Heart right ventricle (tissue), 16 donors: ENCODE results near the gene ZNF385C. TPM values are rescaled to one million over a fixed set of nuclear protein-coding genes. Genes with fewer than 3 reads are reported as not detected.

Source experiments
- ATAC-seq, 8 donors: fragments of 200-7000 bp; cut with Tn5 transposase; one replicate each; pipeline ENCODE4 v1.9.1; 2020; ENCODE audit warnings: mild to moderate bottlenecking in 8 of 8, moderate library complexity in 8 of 8, moderate number of reproducible peaks in 1 of 8
- DNase-seq, 2 donors: peaks; one replicate each; pipeline ENCODE4 v3.0.0-alpha.2; 2020
- H3K27ac ChIP-seq, 10 donors: fragments of 200-600 bp; sonication (generic) in 2 of 10; one replicate each; pipeline versions ENCODE4 v1.5.0 to v1.8.0; 2020 to 2022; ENCODE audit warnings: mild to moderate bottlenecking in 3 of 10
- H3K27me3 ChIP-seq, 7 donors: fragments of 200-600 bp; one replicate each; pipeline ENCODE4 v1.8.0; 2021 to 2022; ENCODE audit warnings: mild to moderate bottlenecking in 2 of 7
- H3K36me3 ChIP-seq, 9 donors: fragments of 200-600 bp; sonication (generic) in 1 of 9; one replicate each; pipeline versions ENCODE4 v1.5.0 to v1.8.0; 2020 to 2022; ENCODE audit warnings: mild to moderate bottlenecking in 2 of 9
- H3K4me1 ChIP-seq, 9 donors: fragments of 200-600 bp; sonication (generic) in 1 of 9; one replicate each; pipeline versions ENCODE4 v1.5.0 to v1.8.0; 2020 to 2022; ENCODE audit warnings: mild to moderate bottlenecking in 4 of 9
- H3K4me3 ChIP-seq, 10 donors: fragments of 200-600 bp; sonication (generic) in 2 of 10; one replicate each; pipeline versions ENCODE4 v1.5.0 to v1.8.0; 2020 to 2022; ENCODE audit warnings: mild to moderate bottlenecking in 7 of 10, moderate library complexity in 2 of 10
- H3K9me3 ChIP-seq, 11 donors: fragments of 200-600 bp in 10 of 11; sonication (generic) in 2 of 11; one replicate each; pipeline versions ENCODE4 v1.5.0 to v1.8.0; 2013 to 2022; ENCODE audit warnings: mild to moderate bottlenecking in 2 of 11, control low read depth in 1 of 11, moderate library complexity in 1 of 11
- CTCF ChIP-seq, 9 donors: fragments of 200-600 bp; sonication (generic) in 2 of 9; IDR thresholded peaks; one replicate each; pipeline versions ENCODE4 v1.5.0 to v1.8.0; 2021 to 2022; ENCODE audit warnings: antibody characterized with exemption in 9 of 9, mild to moderate bottlenecking in 5 of 9, moderate library complexity in 1 of 9
- WGBS, 2 donors: extraction: QIAGEN DNeasy Blood & Tissue Kit; methylation state at CpG; one replicate each; pipeline ENCODE4 v1.1.7; 2013; ENCODE audit warnings: inconsistent platforms in 1 of 2; 5-methylcytosine and 5-hydroxymethylcytosine counted together
- intact Hi-C, 10 donors: fragments of 100-400 bp; cut with DNase I; formaldehyde crosslinking; loops; one replicate each; pipeline versions ENCODE4 v1.11.1 to v1.14.2; 2022
- polyA plus RNA-seq, 2 donors: library from polyadenylated mRNA; stranded (reverse); fragments of 200-250 nt; gene quantifications; one replicate each; pipeline ENCODE4 v1.2.3, GENCODE V29; 2013
- total RNA-seq, 10 donors: library from RNA; stranded (reverse); fragmentation: NEBNext Ultra II Directional in 3 of 10; extraction: Animal tissue kit (Norgen Biotek cat#: 25700) in 3 of 10; gene quantifications; one replicate each; pipeline versions ENCODE4 v1.2.1 to v1.2.4, GENCODE V29; 2021 to 2023
- donor health status: Arrhythmogenic right ventricular cardiomyopathy.
- donor health status: ischemic (EF 13 %, LVEDD 7.1; RV severe dilation, severe dysfunction).
- donor health status: healthy with polysubstance abuse.
- donor health status: DM: no; HTN: yes; CAD: no.
- donor health status: DM: no; HTN: no; CAD: no.
- donor health status: ischemic (EF 25% LVEDD 6.9; RV normal size, moderate dysfunction).
- donor health status: ischemic (EF 25% LVEDD 5.7; RV mildly dilated, moderate dysfunction).
- donor health status: healthy.
- donor health status: DM: yes; HTN: yes; CAD: no.
- donor health status: Ischemic cardiomyopathy.
- donor health status: ischemic (EF 35%, LVEDD 5.7; RV mildly dilated, moderate dysfunction).
- donor health status: nonischemic (EF 11% LVEDD 7.7; RV severe dilation, severe dysfunction).
- donor health status: DM: yes; HTN: yes; CAD: no.
- donor health status: PGD.
- donor health status: ischemic (EF 29% LVEDD 5.4; RV normal size, mild dysfunction).
- donor health status: nonischemic (EF 23%, LVEDD 6.1; RV moderate dilation, normal function).

Gene ZNF385C
- total and polyA plus RNA-seq, 12 donors: 0.09 to 0.56 (median 0.24) TPM; not detected in 1

- ATAC-seq: no peak
- no peak for DNase-seq
These were observed 29.1 kb upstream of the ZNF385C start for GRCh38 chr17:42127414-42127813.

GRCh38 chr17:42126836-42127235 lies 28.6 kb upstream of the ZNF385C start:
- DNase-seq (no peak), ATAC-seq (no peak)
- no peaks in the 10 kb centered on the region for H3K27me3 ChIP-seq
- no peak for TF ChIP-seq CTCF (IDR thresholded peaks at IDR 0.05)
- intact Hi-C loops: loop anchor here in 2 of 10 donors (5.0 to 10.0 kb wide), 2 partner anchors 55 to 388 kb away; partner anchors contain the start of gene KCNH4 (in 1 of the 2)
- no peak overlapping the region for H3K27ac ChIP-seq
- H3K36me3 ChIP-seq: peaks cover 0 to 71% (median 38%) of the 10 kb centered on the region in 9 donors
- H3K9me3 ChIP-seq: no peaks in the 10 kb centered on the region
- no peak overlapping the region for H3K4me3 ChIP-seq
- 88 to 90% methylated on average over 3 of the region's 3 CpGs for WGBS, 2 donors
- peaks cover 20 to 49% (median 38%) of the 10 kb centered on the region in 9 donors for H3K4me1 ChIP-seq

More at GRCh38 chr17:42127414-42127813, 29.1 kb upstream of the ZNF385C start:
- H3K27ac ChIP-seq: no peak overlapping the region
- peaks cover 0 to 71% (median 38%) of the 10 kb centered on the region in 9 donors for H3K36me3 ChIP-seq
- no peaks in the 10 kb centered on the region for H3K27me3 ChIP-seq
- 92 to 97% methylated on average over 6 of the region's 6 CpGs for WGBS, 2 donors
- no peaks in the 10 kb centered on the region for H3K9me3 ChIP-seq
- no peak overlapping the region for H3K4me3 ChIP-seq
- intact Hi-C loops: loop anchor here in 2 of 10 donors (5.0 to 10.0 kb wide), 2 partner anchors 55 to 387 kb away; partner anchors contain the start of gene KCNH4 (in 1 of the 2)
- H3K4me1 ChIP-seq: peaks cover 20 to 49% (median 37%) of the 10 kb centered on the region in 9 donors
- TF ChIP-seq CTCF (IDR thresholded peaks at IDR 0.05): no peak

GRCh38 chr17:42125565-42125964 lies 27.3 kb upstream of the ZNF385C start:
- intact Hi-C loops: loop anchor here in 2 of 10 donors (5.0 to 10.0 kb wide), 2 partner anchors 57 to 389 kb away; partner anchors contain the start of gene KCNH4 (in 1 of the 2)
- no peak for TF ChIP-seq CTCF (IDR thresholded peaks at IDR 0.05)
- peaks cover 0 to 65% (median 38%) of the 10 kb centered on the region in 9 donors for H3K36me3 ChIP-seq
- H3K4me1 ChIP-seq: peaks cover 17 to 45% (median 36%) of the 10 kb centered on the region in 9 donors
- no peaks in the 10 kb centered on the region for H3K27me3 ChIP-seq
- ATAC-seq: no peak
- no peak for DNase-seq
- no peak overlapping the region for H3K27ac ChIP-seq
- no peak overlapping the region for H3K4me3 ChIP-seq
- no peaks in the 10 kb centered on the region for H3K9me3 ChIP-seq
- 86 to 90% methylated on average over 12 of the region's 12 CpGs for WGBS, 2 donors

- H3K27ac ChIP-seq: no peak overlapping the region
- H3K4me3 ChIP-seq: no peak overlapping the region
- peaks cover 0 to 59% (median 33%) of the 10 kb centered on the region in 9 donors for H3K36me3 ChIP-seq
- no peaks in the 10 kb centered on the region for H3K27me3 ChIP-seq
- no peaks in the 10 kb centered on the region for H3K9me3 ChIP-seq
- 83 to 93% methylated on average over 3 of the region's 3 CpGs for WGBS, 2 donors
- DNase-seq: no peak
- intact Hi-C loops: loop anchor here in 3 of 10 donors (5.0 to 10.0 kb wide), 3 partner anchors 58 to 398 kb away; partner anchors contain the start of gene KCNH4 (in 2 of the 3)
- H3K4me1 ChIP-seq: peaks cover 9 to 43% (median 29%) of the 10 kb centered on the region in 9 donors
- no peak for TF ChIP-seq CTCF (IDR thresholded peaks at IDR 0.05)
- ATAC-seq: no peak
These were observed 26.0 kb upstream of the ZNF385C start for GRCh38 chr17:42124256-42124655.
